ENCODE results near the gene LUC7L. TPM values are rescaled to one million over a fixed set of nuclear protein-coding genes. Genes with fewer than 3 reads are reported as not detected.
"Not testable (repeated sequence)": the region's sequence is repeated elsewhere in the genome, so short reads cannot be mapped to it uniquely, and the experiment has no call there.

LUC7L gene
- total RNA-seq, 1 donor from 2014 or later, result 29.9 TPM

- peak; percentile 44 for DNase-seq (ENCODE audit: low spot score)
- ATAC-seq, result no peak
These were observed 34.7 kb upstream of the LUC7L start for GRCh38 chr16:263944-264343.

- DNase-seq (ENCODE audit: low spot score) (peak; percentile 43), ATAC-seq (no peak)
These were observed 34.0 kb upstream of the LUC7L start for GRCh38 chr16:263182-263774.

- no peak for ATAC-seq
- DNase-seq (ENCODE audit: low spot score), result no peak
These were observed 33.0 kb upstream of the LUC7L start for GRCh38 chr16:262121-262745.

- ATAC-seq, result no peak
- no peak for DNase-seq (ENCODE audit: low spot score)
These were observed 31.9 kb upstream of the LUC7L start for GRCh38 chr16:261031-261691.

GRCh38 chr16:260326-260725, 31.1 kb upstream of the LUC7L start:
- no peak for ATAC-seq

GRCh38 chr16:259814-260253, 30.6 kb upstream of the LUC7L start:
- DNase-seq (ENCODE audit: low spot score) (no peak), ATAC-seq (no peak)

More at GRCh38 chr16:260326-260725, 31.1 kb upstream of the LUC7L start:
- DNase-seq (ENCODE audit: low spot score), result no peak

GRCh38 chr16:259226-259625, 30.0 kb upstream of the LUC7L start:
- ATAC-seq (no peak), DNase-seq (ENCODE audit: low spot score) (no peak)

- ATAC-seq; DNase-seq (ENCODE audit: low spot score): not testable (repeated sequence)
These were observed 28.8 kb upstream of the LUC7L start for GRCh38 chr16:258091-258490.

- ATAC-seq, result no peak
- no peak for DNase-seq (ENCODE audit: low spot score)
These were observed 25.9 kb upstream of the LUC7L start for GRCh38 chr16:255183-255582.

GRCh38 chr16:254461-254860, 25.2 kb upstream of the LUC7L start:
- no peak for ATAC-seq
- DNase-seq (ENCODE audit: low spot score), result no peak

GRCh38 chr16:253833-254232, 24.6 kb upstream of the LUC7L start:
- no peak for DNase-seq (ENCODE audit: low spot score)

GRCh38 chr16:252366-253337, 23.4 kb upstream of the LUC7L start:
- no peak for DNase-seq (ENCODE audit: low spot score)
- ATAC-seq, result peak; percentile 39

More at GRCh38 chr16:253833-254232, 24.6 kb upstream of the LUC7L start:
- ATAC-seq, result no peak

GRCh38 chr16:249431-249830, 20.2 kb upstream of the LUC7L start:
- ATAC-seq (no peak), DNase-seq (ENCODE audit: low spot score) (no peak)

GRCh38 chr16:247027-247426, 17.8 kb upstream of the LUC7L start:
- DNase-seq (ENCODE audit: low spot score), result no peak
- ATAC-seq, result no peak

GRCh38 chr16:245105-245504, 15.9 kb upstream of the LUC7L start:
- DNase-seq (ENCODE audit: low spot score), result no peak
- no peak for ATAC-seq

- ATAC-seq (no peak), DNase-seq (ENCODE audit: low spot score) (no peak)
These were observed 14.1 kb upstream of the LUC7L start for GRCh38 chr16:243348-243747.

GRCh38 chr16:242281-242680, 13.0 kb upstream of the LUC7L start:
- ATAC-seq, result no peak
- DNase-seq (ENCODE audit: low spot score), result no peak

- no peak for ATAC-seq
- DNase-seq (ENCODE audit: low spot score), result no peak
These were observed 11.3 kb upstream of the LUC7L start for GRCh38 chr16:240559-240958.

- ATAC-seq (peak; percentile 30), DNase-seq (ENCODE audit: low spot score) (no peak)
These were observed 10.7 kb upstream of the LUC7L start for GRCh38 chr16:239948-240277.

GRCh38 chr16:234468-235305, 5.4 kb upstream of the LUC7L start, which contains the start of gene FAM234A:
FAM234A (plus strand) TSS chr16:234821; CDS start chr16:254414, 19,593 bp downstream.
- peak; percentile 95 for DNase-seq (ENCODE audit: low spot score)
- ATAC-seq, result peak; percentile 98
